HL-60 (cell line): ENCODE results near the gene INPP4B.

Experiments
- DNase-seq, 2 experiments: peaks; one replicate each; pipeline ENCODE4 v3.0.0-alpha.2; 2010 to 2020; ENCODE audit warnings: low read depth in 1 of 2, low spot score in 1 of 2
- H3K27ac ChIP-seq: fragments of 250-450 bp; sonication (Bioruptor Pico); replicated peaks from 2 replicates; pipeline ENCODE4 v1.5.1; 2020; ENCODE audit warnings: mild to moderate bottlenecking, moderate library complexity
- H3K27me3 ChIP-seq: fragments of 250-450 bp; sonication (Bioruptor Pico); 2 replicates; pipeline ENCODE4 v1.5.1; 2021; ENCODE audit warnings: mild to moderate bottlenecking, moderate library complexity; ENCODE audit not compliant: insufficient read depth, poor library complexity, severe bottlenecking
- H3K4me3 ChIP-seq: replicated peaks from 2 replicates; pipeline ENCODE4 v1.5.1; 2011; ENCODE audit warnings: mild to moderate bottlenecking, control low read depth, low read length; ENCODE audit not compliant: insufficient read depth
- CTCF ChIP-seq: IDR thresholded peaks from one replicate; pipeline ENCODE4 v1.5.1; 2011; ENCODE audit warnings: low read length, control low read depth, inconsistent platforms; ENCODE audit not compliant: insufficient read depth
- GABPA ChIP-seq: IDR thresholded peaks from 2 replicates; pipeline ENCODE4 v1.6.1; 2012; ENCODE audit warnings: low read depth
- POLR2AphosphoS5 ChIP-seq: IDR thresholded peaks from 2 replicates; pipeline ENCODE4 v1.6.1; 2012; ENCODE audit warnings: low read depth
- REST ChIP-seq: IDR thresholded peaks from 2 replicates; pipeline ENCODE4 v1.6.1; 2012; ENCODE audit warnings: low read depth; ENCODE audit not compliant: insufficient replicate concordance
- SPI1 ChIP-seq: IDR thresholded peaks from 2 replicates; pipeline ENCODE4 v1.6.1; 2012; ENCODE audit warnings: low read depth, mild to moderate bottlenecking, borderline replicate concordance

The INPP4B gene

GRCh38 chr4:142307857-142308256 lies 538.2 kb downstream of the INPP4B start:
- H3K4me3 ChIP-seq = no peak overlapping the region
- no peaks in the 10 kb centered on the region for H3K27me3 ChIP-seq
- DNase-seq = no peak
- H3K27ac ChIP-seq = no peak overlapping the region
- TF ChIP-seq POLR2AphosphoS5 = no peak
- TF ChIP-seq SPI1 = no peak
- no peak for TF ChIP-seq REST

- Histone ChIP-seq H3K4me3 (no peak overlapping the region), H3K27ac (no peak overlapping the region), H3K27me3 (no peaks in the 10 kb centered on the region)
- DNase-seq = no peak
- TF ChIP-seq POLR2AphosphoS5 (no peak), GABPA (no peak), SPI1 (no peak)
Measured at GRCh38 chr4:142297313-142297712, 548.8 kb downstream of the INPP4B start.

GRCh38 chr4:142293536-142293935 lies 552.6 kb downstream of the INPP4B start:
- no peak overlapping the region for H3K27ac ChIP-seq
- no peak for DNase-seq
- no peak overlapping the region for H3K4me3 ChIP-seq
- H3K27me3 ChIP-seq = no peaks in the 10 kb centered on the region
- TF ChIP-seq SPI1 (no peak), CTCF (no peak), REST (no peak), POLR2AphosphoS5 (no peak), GABPA (no peak)

- no peak overlapping the region for H3K27ac ChIP-seq
- H3K27me3 ChIP-seq = no peaks in the 10 kb centered on the region
- H3K4me3 ChIP-seq = no peak overlapping the region
- no peak for TF ChIP-seq POLR2AphosphoS5
- no peak for TF ChIP-seq CTCF
- no peak for TF ChIP-seq REST
- no peak for TF ChIP-seq GABPA
- TF ChIP-seq SPI1 = no peak
- no peak for DNase-seq
Measured at GRCh38 chr4:142292231-142292630, 553.9 kb downstream of the INPP4B start.
